ENCODE results near the gene KLHL36. TPM values are rescaled to one million over a fixed set of nuclear protein-coding genes. Genes with fewer than 3 reads are reported as not detected.

KLHL36 gene
- polyA plus RNA-seq, 1 of the 3 experiments (the other 2 are of a cell fraction) = 39.8 TPM

GRCh38 chr16:84630009-84630408 lies 18.3 kb upstream of the KLHL36 start:
- TF ChIP-seq RAD21 (IDR thresholded peaks at IDR 0.05; ENCODE audit: low read length) (no peak), SIN3A (IDR thresholded peaks at IDR 0.05; ENCODE audit: borderline replicate concordance, low read depth, low read length) (no peak), GABPA (IDR thresholded peaks at IDR 0.05; ENCODE audit: low read depth) (no peak), NFIC (IDR thresholded peaks at IDR 0.05; ENCODE audit: borderline replicate concordance) (no peak), JUND (IDR thresholded peaks at IDR 0.05) (no peak), EP300 (IDR thresholded peaks at IDR 0.05; ENCODE audit: borderline replicate concordance in 1 of 2, low read depth in 1 of 2, low read length in 1 of 2) (no peak), ELF1 (IDR thresholded peaks at IDR 0.05) (no peak), POLR2AphosphoS5 (IDR thresholded peaks at IDR 0.05; ENCODE audit: low read depth, low read length) (no peak), FOXJ3 (CRISPR knock-in tag; IDR thresholded peaks at IDR 0.05) (no peak)
- CTCF ChIA-PET = interaction anchor here (1.0 to 13.3 kb wide), 6 partner anchors 42 to 341 kb away, joined by 3 to 275 read pairs (median 7); no protein-coding TSS in a partner anchor

GRCh38 chr16:84630446-84631152 lies 17.7 kb upstream of the KLHL36 start:
- Histone ChIP-seq H3K27me3 (ENCODE audit: insufficient read depth) (no peaks in the 10 kb centered on the region), H3K4me3 (ENCODE audit: low read depth in 2 of 2, low read length in 1 of 2) (no peak overlapping the region), H3K4me1 (ENCODE audit: control insufficient read depth in 1 of 2, insufficient read depth in 2 of 2, low read depth in 1 of 2, low read length in 1 of 2) (no peaks in the 10 kb centered on the region), H3K9ac (no peak overlapping the region), H3K9me3 (no peaks in the 10 kb centered on the region), H3K36me3 (replicated peaks in 1 of 2; ENCODE audit: control insufficient read depth in 1 of 2, insufficient read depth in 2 of 2, low read length in 1 of 2) (no peaks in the 10 kb centered on the region), H3K9me2 (no peaks in the 10 kb centered on the region), H3K27ac (ENCODE audit: low read depth in 2 of 2, low read length in 1 of 2) (no peak overlapping the region), H4K20me1 (ENCODE audit: insufficient read depth) (no peaks in the 10 kb centered on the region), H2AFZ (ENCODE audit: low read depth) (no peak overlapping the region), H3K4me2 (no peak overlapping the region), H3F3A (replicated peaks; ENCODE audit: insufficient read depth) (peaks cover 4% of the 10 kb centered on the region), H3K79me2 (ENCODE audit: insufficient read depth) (no peaks in the 10 kb centered on the region)
- ChIA-PET CTCF (interaction anchor here (2.2 to 13.3 kb wide), 2 partner anchors 97 to 340 kb away, joined by 9 to 275 read pairs; no protein-coding TSS in a partner anchor), POLR2A (no interaction called here)
- TF ChIP-seq POLR2AphosphoS5 (IDR thresholded peaks at IDR 0.05; ENCODE audit: low read depth, low read length) (no peak), FOSL2 (IDR thresholded peaks at IDR 0.05; ENCODE audit: borderline replicate concordance, low read depth) (no peak), MEF2A (IDR thresholded peaks at IDR 0.05; ENCODE audit: borderline replicate concordance, low read depth) (no peak), JUND (IDR thresholded peaks at IDR 0.05) (no peak), FOXM1 (IDR thresholded peaks at IDR 0.05; ENCODE audit: low read depth) (no peak), FOXJ3 (CRISPR knock-in tag; IDR thresholded peaks at IDR 0.05) (no peak), CTCF (IDR thresholded peaks at IDR 0.05) (no peak), YY1 (IDR thresholded peaks at IDR 0.05; ENCODE audit: low read depth) (no peak)
- no peak for DNase-seq
- WGBS (ENCODE audit: low lambda C conversion rate) = 91% methylated on average over 12 of the region's 16 CpGs

More at GRCh38 chr16:84630009-84630408, 18.3 kb upstream of the KLHL36 start:
- H3K4me2 ChIP-seq = no peak overlapping the region
- H3K79me2 ChIP-seq (ENCODE audit: insufficient read depth) = no peaks in the 10 kb centered on the region
- WGBS (ENCODE audit: low lambda C conversion rate) = 96% methylated on average over 5 of the region's 5 CpGs
- no peak overlapping the region for H3K9ac ChIP-seq
- H4K20me1 ChIP-seq (ENCODE audit: insufficient read depth) = no peaks in the 10 kb centered on the region
- H3K9me3 ChIP-seq = no peaks in the 10 kb centered on the region
- no peak overlapping the region for H2AFZ ChIP-seq (ENCODE audit: low read depth)
- H3K27me3 ChIP-seq (ENCODE audit: insufficient read depth) = no peaks in the 10 kb centered on the region
- POLR2A ChIA-PET = no interaction called here
- no peak overlapping the region for H3K4me3 ChIP-seq (ENCODE audit: low read depth in 2 of 2, low read length in 1 of 2)
- peaks cover 4% of the 10 kb centered on the region for H3F3A ChIP-seq (replicated peaks; ENCODE audit: insufficient read depth)
- no peaks in the 10 kb centered on the region for H3K9me2 ChIP-seq
- H3K27ac ChIP-seq (ENCODE audit: low read depth in 2 of 2, low read length in 1 of 2) = no peak overlapping the region
- H3K36me3 ChIP-seq (replicated peaks in 1 of 2; ENCODE audit: control insufficient read depth in 1 of 2, insufficient read depth in 2 of 2, low read length in 1 of 2) = no peaks in the 10 kb centered on the region
- no peak for DNase-seq
- H3K4me1 ChIP-seq (ENCODE audit: control insufficient read depth in 1 of 2, insufficient read depth in 2 of 2, low read depth in 1 of 2, low read length in 1 of 2) = no peaks in the 10 kb centered on the region

All from SK-N-SH (cell line).